ENCODE measurements around the gene DMPK.

DNA sequence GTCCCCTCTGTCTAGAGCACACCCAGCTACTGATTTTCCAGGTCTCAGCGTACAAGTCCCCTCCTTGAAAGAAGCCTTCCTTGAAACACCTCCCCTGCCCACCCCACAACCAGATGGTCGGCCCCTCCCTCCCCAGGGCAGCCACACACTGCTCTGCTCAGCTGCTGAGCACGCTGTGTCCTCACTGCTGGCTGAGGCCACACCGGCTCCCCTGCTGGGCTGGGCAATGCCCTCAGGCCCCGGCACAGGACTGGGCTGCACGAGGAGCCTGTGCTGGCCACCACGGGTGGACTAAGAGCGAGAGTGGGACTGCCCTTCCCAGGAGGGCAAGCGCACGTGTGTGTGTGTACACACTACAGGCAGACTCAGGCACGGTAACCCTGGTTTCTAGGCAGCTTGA, 44.6 kb upstream of the DMPK start:
- TF ChIP-seq, protein P1, sequence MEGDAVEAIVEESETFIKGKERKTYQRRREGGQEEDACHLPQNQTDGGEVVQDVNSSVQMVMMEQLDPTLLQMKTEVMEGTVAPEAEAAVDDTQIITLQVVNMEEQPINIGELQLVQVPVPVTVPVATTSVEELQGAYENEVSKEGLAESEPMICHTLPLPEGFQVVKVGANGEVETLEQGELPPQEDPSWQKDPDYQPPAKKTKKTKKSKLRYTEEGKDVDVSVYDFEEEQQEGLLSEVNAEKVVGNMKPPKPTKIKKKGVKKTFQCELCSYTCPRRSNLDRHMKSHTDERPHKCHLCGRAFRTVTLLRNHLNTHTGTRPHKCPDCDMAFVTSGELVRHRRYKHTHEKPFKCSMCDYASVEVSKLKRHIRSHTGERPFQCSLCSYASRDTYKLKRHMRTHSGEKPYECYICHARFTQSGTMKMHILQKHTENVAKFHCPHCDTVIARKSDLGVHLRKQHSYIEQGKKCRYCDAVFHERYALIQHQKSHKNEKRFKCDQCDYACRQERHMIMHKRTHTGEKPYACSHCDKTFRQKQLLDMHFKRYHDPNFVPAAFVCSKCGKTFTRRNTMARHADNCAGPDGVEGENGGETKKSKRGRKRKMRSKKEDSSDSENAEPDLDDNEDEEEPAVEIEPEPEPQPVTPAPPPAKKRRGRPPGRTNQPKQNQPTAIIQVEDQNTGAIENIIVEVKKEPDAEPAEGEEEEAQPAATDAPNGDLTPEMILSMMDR (IDR thresholded peaks at IDR 0.05), result no peak
- TF ChIP-seq POLR2AphosphoS5 (IDR thresholded peaks at IDR 0.05) (no peak), POLR2A (IDR thresholded peaks at IDR 0.05) (no peak)
